OCI-LY7 (cell line): ENCODE results near the gene DDAH1. TPM values are rescaled to one million over a fixed set of nuclear protein-coding genes. Genes with fewer than 3 reads are reported as not detected.

Experiments used
- BruUV-seq: library from RNA; stranded (reverse); fragments of 400-500 nt; replicated peaks from 2 replicates; lab custom pipeline; 2021; lab: Mats Ljungman, UMichigan
- CTCF ChIA-PET: fragments of 300-600 bp; sonication (Branson Sonifier 250); formaldehyde crosslinking; loops from one replicate; lab custom pipeline; 2022; ENCODE audit warnings: antibody characterized with exemption; ENCODE audit not compliant: unreplicated experiment; lab: Charles Lee
- POLR2A ChIA-PET: fragments of 300-600 bp; sonication (Branson Sonifier 250); formaldehyde crosslinking; loops from one replicate; lab custom pipeline; 2022; ENCODE audit warnings: antibody characterized with exemption; lab: Charles Lee
- DNase-seq: peaks from one replicate; pipeline ENCODE4 v3.0.0-alpha.2; 2015; ENCODE audit warnings: low spot score
- H2AFZ ChIP-seq: fragments of 200-600 bp; sonication (generic), shearing (Covaris generic); 2 replicates; pipeline ENCODE4 v1.6.1; 2014; ENCODE audit warnings: mild to moderate bottlenecking, antibody characterized with exemption, low read length, moderate library complexity
- H3K27ac ChIP-seq: fragments of 200-600 bp; sonication (generic); 2 replicates; pipeline ENCODE4 v1.5.1; 2014; ENCODE audit warnings: mixed run types, low read depth, mild to moderate bottlenecking, moderate library complexity, low read length, inconsistent platforms; ENCODE audit not compliant: poor library complexity, severe bottlenecking
- H3K36me3 ChIP-seq: fragments of 200-600 bp; sonication (generic); 2 replicates; pipeline ENCODE4 v1.6.1; 2014; ENCODE audit warnings: mild to moderate bottlenecking, antibody characterized with exemption, low read length, moderate library complexity, mixed read lengths; ENCODE audit not compliant: insufficient read depth
- H3K4me1 ChIP-seq: fragments of 200-600 bp; sonication (generic); 2 replicates; pipeline ENCODE4 v1.5.1; 2014; ENCODE audit warnings: mild to moderate bottlenecking, low read length; ENCODE audit not compliant: insufficient read depth, poor library complexity, severe bottlenecking
- H3K4me2 ChIP-seq: fragments of 200-600 bp; sonication (generic); 2 replicates; pipeline ENCODE4 v1.6.1; 2014; ENCODE audit warnings: mild to moderate bottlenecking, low read length
- H3K4me3 ChIP-seq: fragments of 200-600 bp; sonication (generic); 2 replicates; pipeline ENCODE4 v1.5.1; 2014; ENCODE audit warnings: mild to moderate bottlenecking, low read depth, low read length; ENCODE audit not compliant: poor library complexity, severe bottlenecking
- H3K79me2 ChIP-seq: fragments of 200-600 bp; sonication (generic); 2 replicates; pipeline ENCODE4 v1.6.1; 2016; ENCODE audit warnings: low read depth, mild to moderate bottlenecking, low read length, moderate library complexity, mixed read lengths; ENCODE audit not compliant: insufficient read depth
- H3K9me2 ChIP-seq: fragments of 200-600 bp; sonication (generic); 2 replicates; pipeline ENCODE4 v1.6.1; 2016; ENCODE audit warnings: mild to moderate bottlenecking, low read length, mixed read lengths; ENCODE audit not compliant: insufficient read depth
- H3K9me3 ChIP-seq: fragments of 200-600 bp; sonication (generic); 2 replicates; pipeline ENCODE4 v1.6.1; 2014; ENCODE audit warnings: mild to moderate bottlenecking, mixed run types, low read length, mixed read lengths
- H4K20me1 ChIP-seq: fragments of 200-600 bp; sonication (generic); 2 replicates; pipeline ENCODE4 v1.6.1; 2014; ENCODE audit warnings: mild to moderate bottlenecking, antibody characterized with exemption, low read length, moderate library complexity, mixed read lengths; ENCODE audit not compliant: insufficient read depth
- EZH2phosphoT487 ChIP-seq: fragments of 200-600 bp; sonication (generic); IDR thresholded peaks from 2 replicates; pipeline ENCODE4 v1.6.1; 2018; ENCODE audit warnings: low read depth, borderline replicate concordance, mild to moderate bottlenecking, mixed run types, antibody characterized with exemption, low read length, moderate library complexity, mixed read lengths
- intact Hi-C: fragments of 100-400 bp; cut with micrococcal nuclease; formaldehyde crosslinking; loops from one replicate; pipeline ENCODE4 v1.10.0; 2022; ENCODE audit not compliant: unreplicated experiment
- total RNA-seq, 2 experiments: library from RNA; depleted of rRNA in 1 of 2; stranded (reverse); fragments of >200 nt in 1 of 2; shearing (Covaris generic) in 1 of 2; gene quantifications; 2 replicates each; pipeline ENCODE4 v1.2.3, GENCODE V29; 2014 to 2022
- TF ChIP-seq, protein P1 (sequence below): fragments of 200-600 bp; sonication (generic); conservative IDR thresholded peaks from 2 replicates; pipeline ENCODE4 v1.5.1; 2014; ENCODE audit warnings: mild to moderate bottlenecking, antibody characterized with exemption, low read length, moderate library complexity, mixed read lengths

The DDAH1 gene
- total RNA-seq, 2 experiments from 2014 or later: not detected

DNA sequence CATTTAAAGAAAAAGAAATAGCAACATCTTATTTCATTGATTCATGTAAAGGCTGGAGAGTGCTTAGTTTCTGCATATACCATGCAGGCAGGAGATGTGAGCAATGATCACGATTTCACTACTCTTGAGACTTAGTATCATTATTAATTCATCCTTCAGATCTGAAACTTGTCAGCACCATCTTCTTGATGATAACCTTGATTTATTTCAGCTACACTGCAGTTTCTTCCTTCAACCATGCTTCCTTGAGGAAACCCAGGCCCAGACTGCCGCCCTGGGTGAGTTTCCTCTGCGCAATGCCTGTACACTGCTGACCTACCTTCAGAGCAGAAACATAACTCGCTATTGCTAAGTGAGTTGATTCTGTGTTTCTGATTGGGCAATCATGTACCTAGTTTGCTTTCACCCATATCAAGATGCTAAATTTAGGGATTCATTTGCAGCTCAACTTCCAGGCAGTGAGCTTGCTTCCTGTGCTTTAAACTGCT is 175.1 kb downstream of the DDAH1 start:
- Histone ChIP-seq H3K4me3 (peak overlapping the region; percentile 10), H4K20me1 (no peaks in the 10 kb centered on the region), H3K27ac (peak overlapping the region; percentile 12), H3K36me3 (no peaks in the 10 kb centered on the region), H3K9me2 (no peaks in the 10 kb centered on the region), H3K4me2 (peak overlapping the region; percentile 47), H3K4me1 (peaks cover 19% of the 10 kb centered on the region), H3K9me3 (no peaks in the 10 kb centered on the region), H2AFZ (peak overlapping the region; percentile 46; the same call in 1 of the 2 replicates), H3K79me2 (no peaks in the 10 kb centered on the region)
- intact Hi-C loops: no loop called here
- ChIA-PET POLR2A (interaction anchor here (0.6 to 2.1 kb wide), 5 partner anchors 9 to 141 kb away, joined by 3 to 13 read pairs (median 8); partner anchors contain the start of gene BCL10), CTCF (interaction anchor here (0.9 kb wide), 1 partner anchor 31 kb away, joined by 4 read pairs; the partner anchor contains the start of gene C1orf52)
- peak; percentile 55 for DNase-seq
- no peak for TF ChIP-seq EZH2phosphoT487
- TF ChIP-seq, protein P1, sequence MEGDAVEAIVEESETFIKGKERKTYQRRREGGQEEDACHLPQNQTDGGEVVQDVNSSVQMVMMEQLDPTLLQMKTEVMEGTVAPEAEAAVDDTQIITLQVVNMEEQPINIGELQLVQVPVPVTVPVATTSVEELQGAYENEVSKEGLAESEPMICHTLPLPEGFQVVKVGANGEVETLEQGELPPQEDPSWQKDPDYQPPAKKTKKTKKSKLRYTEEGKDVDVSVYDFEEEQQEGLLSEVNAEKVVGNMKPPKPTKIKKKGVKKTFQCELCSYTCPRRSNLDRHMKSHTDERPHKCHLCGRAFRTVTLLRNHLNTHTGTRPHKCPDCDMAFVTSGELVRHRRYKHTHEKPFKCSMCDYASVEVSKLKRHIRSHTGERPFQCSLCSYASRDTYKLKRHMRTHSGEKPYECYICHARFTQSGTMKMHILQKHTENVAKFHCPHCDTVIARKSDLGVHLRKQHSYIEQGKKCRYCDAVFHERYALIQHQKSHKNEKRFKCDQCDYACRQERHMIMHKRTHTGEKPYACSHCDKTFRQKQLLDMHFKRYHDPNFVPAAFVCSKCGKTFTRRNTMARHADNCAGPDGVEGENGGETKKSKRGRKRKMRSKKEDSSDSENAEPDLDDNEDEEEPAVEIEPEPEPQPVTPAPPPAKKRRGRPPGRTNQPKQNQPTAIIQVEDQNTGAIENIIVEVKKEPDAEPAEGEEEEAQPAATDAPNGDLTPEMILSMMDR: no peak
- no TSS peak for BruUV-seq

DNA sequence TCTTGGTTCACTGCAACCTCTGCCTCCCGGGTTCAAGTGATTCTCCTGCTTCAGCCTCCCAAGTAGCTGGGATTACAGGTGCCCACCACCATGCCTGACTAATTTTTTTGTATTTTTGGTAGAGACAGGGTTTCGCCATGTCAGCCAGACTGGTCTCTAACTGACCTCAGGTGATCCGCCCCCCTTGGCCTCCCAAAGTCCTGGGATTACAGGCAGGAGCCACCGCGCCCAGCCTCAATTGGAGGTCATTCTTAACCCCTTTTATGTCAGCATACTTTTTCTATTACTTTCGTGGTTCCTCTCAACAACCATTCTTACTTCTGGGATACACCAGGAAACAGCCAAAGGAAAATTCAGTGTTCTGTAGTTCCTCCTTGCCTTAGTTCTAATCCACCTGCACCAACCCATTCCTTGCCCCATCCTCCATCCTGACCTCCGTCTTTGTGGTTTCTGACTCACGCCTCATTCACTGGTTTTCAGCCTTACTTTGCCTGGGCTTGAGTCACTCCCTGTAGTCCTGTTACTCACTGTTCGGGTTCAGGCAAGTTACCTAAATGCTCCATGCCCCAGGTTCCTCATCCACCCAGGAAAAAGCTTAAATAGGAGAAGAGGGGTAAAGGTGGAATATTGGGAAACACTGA is 175.6 kb downstream of the DDAH1 start:
- DNase-seq: no peak
- Histone ChIP-seq H3K79me2 (no peaks in the 10 kb centered on the region), H3K4me3 (no peak overlapping the region), H3K27ac (peak overlapping the region; percentile 12), H4K20me1 (no peaks in the 10 kb centered on the region), H3K36me3 (no peaks in the 10 kb centered on the region), H3K9me2 (no peaks in the 10 kb centered on the region), H3K4me1 (peaks cover 19% of the 10 kb centered on the region), H3K9me3 (no peaks in the 10 kb centered on the region), H3K4me2 (peak overlapping the region; percentile 47), H2AFZ (peak overlapping the region; percentile 46; the same call in 1 of the 2 replicates)
- intact Hi-C loops: no loop called here
- CTCF ChIA-PET: interaction anchor here (0.9 kb wide), 1 partner anchor 30 kb away, joined by 4 read pairs; the partner anchor contains the start of gene C1orf52
- BruUV-seq: no TSS peak
- TF ChIP-seq EZH2phosphoT487: no peak
- TF ChIP-seq, protein P1: no peak
- POLR2A ChIA-PET: interaction anchor here (0.6 to 2.1 kb wide), 6 partner anchors 8 to 142 kb away, joined by 3 to 13 read pairs (median 9); partner anchors contain the start of gene BCL10
